IMR-90 (cell line): ENCODE data around the gene RPS6KA4. TPM values are rescaled to one million over a fixed set of nuclear protein-coding genes. Genes with fewer than 3 reads are reported as not detected.

Source experiments
- ATAC-seq: fragments of 200-7000 bp; cut with Tn5 transposase; 2 replicates; pipeline ENCODE4 v1.9.1; 2020; ENCODE audit warnings: low read depth, mild to moderate bottlenecking, moderate library complexity
- BruUV-seq: library from RNA; stranded (reverse); fragments of 400-500 nt; replicated peaks from 2 replicates; lab custom pipeline; 2021; lab: Mats Ljungman, UMichigan
- CTCF ChIA-PET: fragments of 300-600 bp; formaldehyde crosslinking; extraction: SDS; loops from one replicate; lab custom pipeline; 2021; ENCODE audit warnings: antibody characterized with exemption; lab: Yijun Ruan, JAX
- POLR2A ChIA-PET: fragments of 300-600 bp; sonication (Branson Sonifier 250); formaldehyde crosslinking; loops from one replicate; lab custom pipeline; 2022; ENCODE audit warnings: antibody characterized with exemption; ENCODE audit not compliant: unreplicated experiment; lab: Charles Lee
- DNase-seq: peaks from one replicate; pipeline ENCODE4 v3.0.0; 2013
- H2AFZ ChIP-seq: replicated peaks from 2 replicates; pipeline ENCODE3; 2013; ENCODE audit warnings: low read length, mild to moderate bottlenecking; ENCODE audit not compliant: poor library complexity
- H2AK5ac ChIP-seq: 2 replicates; pipeline ENCODE4 v1.6.1; 2013; ENCODE audit warnings: low read depth, low read length, inconsistent platforms
- H2AK9ac ChIP-seq: replicated peaks from 2 replicates; pipeline ENCODE3; 2013; ENCODE audit warnings: mild to moderate bottlenecking, low read depth, low read length, moderate library complexity; ENCODE audit not compliant: poor library complexity
- H2BK120ac ChIP-seq: 2 replicates; pipeline ENCODE4 v1.6.1; 2013; ENCODE audit warnings: low read depth, low read length, inconsistent platforms
- H2BK15ac ChIP-seq: 3 replicates; pipeline ENCODE4 v1.6.1; 2013; ENCODE audit warnings: low read depth, low read length, inconsistent platforms
- H2BK20ac ChIP-seq: 2 replicates; pipeline ENCODE4 v1.6.1; 2013; ENCODE audit warnings: low read depth, mild to moderate bottlenecking, inconsistent platforms, low read length, moderate library complexity
- H2BK5ac ChIP-seq: 2 replicates; pipeline ENCODE4 v1.6.1; 2013; ENCODE audit warnings: mild to moderate bottlenecking, low read depth, low read length, inconsistent platforms; ENCODE audit not compliant: poor library complexity, severe bottlenecking
- H3K14ac ChIP-seq: replicated peaks from 2 replicates; pipeline ENCODE4 v1.6.1; 2013; ENCODE audit warnings: low read depth, low read length, inconsistent platforms
- H3K18ac ChIP-seq: 2 replicates; pipeline ENCODE4 v1.6.1; 2013; ENCODE audit warnings: low read depth, low read length, control low read depth
- H3K23ac ChIP-seq: 2 replicates; pipeline ENCODE4 v1.6.1; 2013; ENCODE audit warnings: low read depth, low read length, inconsistent platforms
- H3K27ac ChIP-seq: 2 replicates; pipeline ENCODE4 v1.5.1; 2013; ENCODE audit warnings: mild to moderate bottlenecking, control low read depth, low read length; ENCODE audit not compliant: insufficient read depth
- H3K27me3 ChIP-seq: 2 replicates; pipeline ENCODE4 v1.6.1; 2013; ENCODE audit warnings: low read length; ENCODE audit not compliant: control insufficient read depth, insufficient read depth
- H3K36me3 ChIP-seq: 2 replicates; pipeline ENCODE4 v1.6.1; 2013; ENCODE audit warnings: low read length, mixed read lengths; ENCODE audit not compliant: control insufficient read depth, insufficient read depth
- H3K4ac ChIP-seq: 2 replicates; pipeline ENCODE4 v1.6.1; 2013; ENCODE audit warnings: low read depth, low read length, inconsistent platforms
- H3K4me1 ChIP-seq: 2 replicates; pipeline ENCODE4 v1.6.1; 2013; ENCODE audit warnings: low read length, mixed read lengths; ENCODE audit not compliant: control insufficient read depth, insufficient read depth
- H3K4me2 ChIP-seq: 2 replicates; pipeline ENCODE4 v1.6.1; 2013; ENCODE audit warnings: low read depth, mild to moderate bottlenecking, control low read depth, low read length, moderate library complexity
- H3K4me3 ChIP-seq: 2 replicates; pipeline ENCODE4 v1.5.1; 2013; ENCODE audit warnings: low read depth, mild to moderate bottlenecking, control low read depth, low read length, moderate library complexity; ENCODE audit not compliant: insufficient read depth
- H3K56ac ChIP-seq: 2 replicates; pipeline ENCODE4 v1.6.1; 2013; ENCODE audit warnings: low read length, inconsistent platforms; ENCODE audit not compliant: insufficient read depth; ENCODE audit errors: extremely low read depth
- H3K79me1 ChIP-seq, 2 experiments: 2 replicates each; pipeline ENCODE4 v1.6.1; 2013; ENCODE audit warnings: low read length in 2 of 2, inconsistent platforms in 1 of 2, low read depth in 1 of 2
- H3K9ac ChIP-seq: 2 replicates; pipeline ENCODE4 v1.6.1; 2013; ENCODE audit warnings: low read depth, low read length, control low read depth
- H3K9me1 ChIP-seq: 2 replicates; pipeline ENCODE4 v1.6.1; 2013; ENCODE audit warnings: low read length, inconsistent platforms; ENCODE audit not compliant: insufficient read depth
- H3K9me3 ChIP-seq: 2 replicates; pipeline ENCODE4 v1.6.1; 2013; ENCODE audit warnings: low read length; ENCODE audit not compliant: control insufficient read depth, insufficient read depth
- H4K20me1 ChIP-seq: 2 replicates; pipeline ENCODE4 v1.6.1; 2013; ENCODE audit warnings: low read length, inconsistent platforms; ENCODE audit not compliant: insufficient read depth
- H4K5ac ChIP-seq: 2 replicates; pipeline ENCODE4 v1.6.1; 2013; ENCODE audit warnings: mild to moderate bottlenecking, low read depth, low read length, control low read depth
- H4K8ac ChIP-seq, 2 experiments: 2 replicates each; pipeline ENCODE4 v1.6.1; 2013; ENCODE audit warnings: low read depth in 2 of 2, low read length in 2 of 2, control low read depth in 1 of 2, inconsistent platforms in 1 of 2
- H4K91ac ChIP-seq: 2 replicates; pipeline ENCODE4 v1.6.1; 2013; ENCODE audit warnings: low read depth, low read length, inconsistent platforms; ENCODE audit not compliant: insufficient read depth
- CEBPB ChIP-seq: IDR thresholded peaks from 2 replicates; pipeline ENCODE4 v1.6.1; 2012; ENCODE audit warnings: low read depth, low read length, improper control_type of control experiment
- CHD1 ChIP-seq: IDR thresholded peaks from 2 replicates; pipeline ENCODE4 v1.6.1; 2012; ENCODE audit warnings: low read depth, low read length, improper control_type of control experiment
- ELK1 ChIP-seq: fragments of 150-350 bp; IDR thresholded peaks from 2 replicates; pipeline ENCODE4 v1.6.1; 2016; ENCODE audit warnings: low read depth, mild to moderate bottlenecking, low read length, moderate library complexity, borderline replicate concordance
- MAFK ChIP-seq: IDR thresholded peaks from 2 replicates; pipeline ENCODE4 v1.6.1; 2012; ENCODE audit warnings: low read depth, low read length, improper control_type of control experiment
- POLR2A ChIP-seq: IDR thresholded peaks from 2 replicates; pipeline ENCODE4 v1.6.1; 2012; ENCODE audit warnings: mild to moderate bottlenecking, low read depth, low read length
- RAD21 ChIP-seq: IDR thresholded peaks from 2 replicates; pipeline ENCODE4 v1.6.1; 2012; ENCODE audit warnings: low read length, improper control_type of control experiment
- RCOR1 ChIP-seq: IDR thresholded peaks from 2 replicates; pipeline ENCODE4 v1.6.1; 2012; ENCODE audit warnings: mild to moderate bottlenecking, low read length, improper control_type of control experiment; ENCODE audit not compliant: insufficient replicate concordance
- WGBS, 2 experiments: methylation state at CpG; one replicate each; pipeline versions ENCODE4 v1.1.5 to v1.1.7; 2013; ENCODE audit warnings: missing lambda C conversion rate in 2 of 2; ENCODE audit not compliant: insufficient read length in 1 of 2; ENCODE audit errors: extremely low coverage in 2 of 2; 5-methylcytosine and 5-hydroxymethylcytosine counted together
- dilution Hi-C: fragments of 300-500 bp; cut with HindIII; formaldehyde crosslinking; loops from one replicate; pipeline ENCODE4 v1.14.3; 2018; ENCODE audit warnings: low sequenced_read_pairs; ENCODE audit not compliant: unreplicated experiment
- in situ Hi-C: fragments of 300-500 bp; cut with MboI; formaldehyde crosslinking; loops from 3 replicates; pipeline ENCODE4 v1.14.3; 2019; ENCODE audit warnings: low sequenced_read_pairs, inconsistent platforms, mixed read lengths
- intact Hi-C: fragments of 100-400 bp; cut with micrococcal nuclease; formaldehyde crosslinking; loops from 2 replicates; pipeline ENCODE4 v1.10.0; 2022
- polyA plus RNA-seq, 3 experiments: library from polyadenylated mRNA; depleted of rRNA; stranded (reverse); fragments of >200 nt; gene quantifications; 2 replicates each; pipeline ENCODE4 v1.2.3, GENCODE V29; 2012; ENCODE audit warnings: low replicate concordance in 1 of 3
- total RNA-seq: library from RNA; depleted of rRNA; stranded (reverse); fragments of >200 nt; gene quantifications from 2 replicates; pipeline ENCODE4 v1.2.3, GENCODE V29; 2012

The RPS6KA4 gene
- total and polyA plus RNA-seq, 2 of the 4 experiments (the other 2 are of a cell fraction): 38.8 to 52.9 TPM

- no peaks in the 10 kb centered on the region for H3K9me3 ChIP-seq
- TF ChIP-seq POLR2A (no peak), CEBPB (no peak), CHD1 (no peak), MAFK (no peak), RCOR1 (no peak), ELK1 (no peak), RAD21 (no peak)
- ATAC-seq: no peak
- no peaks in the 10 kb centered on the region for H3K27me3 ChIP-seq
- H3K18ac ChIP-seq: no peak overlapping the region
- no peak overlapping the region for H2BK15ac ChIP-seq
- H2AFZ ChIP-seq: no peak overlapping the region
- no peak overlapping the region for H3K4me2 ChIP-seq
- H3K9me1 ChIP-seq: peaks cover 4% of the 10 kb centered on the region; the same call in 1 of the 2 replicates
- H3K4ac ChIP-seq: no peak overlapping the region
- H2AK9ac ChIP-seq: no peak overlapping the region
- no TSS peak for BruUV-seq
- ChIA-PET CTCF (interaction anchor here (1.1 to 1.6 kb wide), 2 partner anchors 21 to 336 kb away, joined by 3 to 4 read pairs; no protein-coding TSS in a partner anchor), POLR2A (no interaction called here)
- DNase-seq: no peak
- H2BK20ac ChIP-seq: no peak overlapping the region
- H2AK5ac ChIP-seq: no peak overlapping the region
- H4K5ac ChIP-seq: no peak overlapping the region
- H2BK5ac ChIP-seq: no peak overlapping the region
- 75% methylated on average over 6 of the region's 33 CpGs; no CpG with 5 or more reads in 1 of the 2 experiments for WGBS, 2 experiments
- no peak overlapping the region for H4K91ac ChIP-seq
- dilution Hi-C loops (no loop called here), intact Hi-C loops (no loop called here), in situ Hi-C loops (no loop called here)
- H3K4me3 ChIP-seq: no peak overlapping the region
- no peak overlapping the region for H3K23ac ChIP-seq
- peaks cover 6% of the 10 kb centered on the region for H3K4me1 ChIP-seq
- peaks cover 0 to 3% of the 10 kb centered on the region in 2 experiments; a peak in 1 of 4 replicates for H3K79me1 ChIP-seq
- no peak overlapping the region for H3K56ac ChIP-seq
- H4K20me1 ChIP-seq: no peaks in the 10 kb centered on the region
- H2BK120ac ChIP-seq: no peak overlapping the region
- H3K36me3 ChIP-seq: no peaks in the 10 kb centered on the region
- no peak overlapping the region for H3K27ac ChIP-seq
- no peak overlapping the region for H4K8ac ChIP-seq
- H3K9ac ChIP-seq: no peak overlapping the region
- H3K14ac ChIP-seq: no peak overlapping the region
Observed at GRCh38 chr11:64352099-64352994, 6.6 kb upstream of the RPS6KA4 start.
